Stimulated activated CD4-positive, alpha-beta T cell treated with anti-CD3 and anti-CD28 coated beads, Interleukin-1b, Interleukin-23, amount 100 ng/mL, for 4 hours (primary cell): ENCODE results near the gene RASA3.
"Not testable (repeated sequence)": the region's sequence is repeated elsewhere in the genome, so short reads cannot be mapped to it uniquely, and the experiment has no call there.

Experiments
- DNase-seq, 2 donors: peaks; one replicate each; pipeline ENCODE4 v3.0.0-alpha.2; 2020; ENCODE audit warnings: low read depth in 2 of 2

Gene RASA3

DNA sequence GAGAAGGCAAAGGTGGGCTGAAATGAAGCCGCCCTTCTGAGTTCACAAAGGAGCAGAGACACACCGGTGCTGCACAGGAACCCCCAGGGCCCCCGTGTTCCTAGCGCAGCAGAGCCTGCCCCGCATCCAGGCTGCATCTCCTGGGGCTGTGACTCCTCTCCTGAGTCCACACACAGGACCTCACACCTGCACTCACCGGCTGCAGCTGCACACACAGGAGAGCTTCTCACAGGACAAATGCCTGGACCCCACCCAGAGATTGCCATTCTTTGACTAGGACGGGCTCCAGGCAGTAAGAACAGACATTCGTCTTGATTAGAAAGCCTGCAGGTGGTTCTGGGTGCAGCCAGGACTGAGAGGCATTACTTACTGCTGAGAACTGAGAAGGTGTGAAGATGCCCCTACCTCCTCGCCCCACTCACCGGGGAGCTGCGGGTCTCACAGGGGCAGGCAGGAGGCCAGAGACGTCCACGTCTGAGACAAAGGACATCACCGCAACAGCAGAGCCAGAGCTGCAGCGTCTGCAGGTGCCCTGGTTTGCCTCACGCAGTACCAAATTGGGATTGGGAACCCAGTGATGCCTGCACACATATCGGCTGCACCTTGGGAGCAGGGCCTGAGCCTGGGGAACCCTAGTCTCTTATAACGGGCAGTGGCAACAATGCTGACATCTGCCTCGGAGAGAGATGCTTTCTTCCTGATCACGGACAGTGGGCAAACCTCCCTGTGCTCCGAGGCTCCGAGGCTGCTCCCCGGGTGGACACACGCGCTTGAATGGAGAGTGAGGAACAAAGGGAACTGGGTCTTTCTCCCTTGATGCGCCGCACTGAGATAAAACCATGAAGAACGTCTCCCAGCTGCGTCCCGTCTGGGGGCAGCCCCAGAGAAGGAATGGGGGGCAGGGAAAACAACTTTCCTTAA is 50.4 kb downstream of the RASA3 start:
- no peak for DNase-seq

DNA sequence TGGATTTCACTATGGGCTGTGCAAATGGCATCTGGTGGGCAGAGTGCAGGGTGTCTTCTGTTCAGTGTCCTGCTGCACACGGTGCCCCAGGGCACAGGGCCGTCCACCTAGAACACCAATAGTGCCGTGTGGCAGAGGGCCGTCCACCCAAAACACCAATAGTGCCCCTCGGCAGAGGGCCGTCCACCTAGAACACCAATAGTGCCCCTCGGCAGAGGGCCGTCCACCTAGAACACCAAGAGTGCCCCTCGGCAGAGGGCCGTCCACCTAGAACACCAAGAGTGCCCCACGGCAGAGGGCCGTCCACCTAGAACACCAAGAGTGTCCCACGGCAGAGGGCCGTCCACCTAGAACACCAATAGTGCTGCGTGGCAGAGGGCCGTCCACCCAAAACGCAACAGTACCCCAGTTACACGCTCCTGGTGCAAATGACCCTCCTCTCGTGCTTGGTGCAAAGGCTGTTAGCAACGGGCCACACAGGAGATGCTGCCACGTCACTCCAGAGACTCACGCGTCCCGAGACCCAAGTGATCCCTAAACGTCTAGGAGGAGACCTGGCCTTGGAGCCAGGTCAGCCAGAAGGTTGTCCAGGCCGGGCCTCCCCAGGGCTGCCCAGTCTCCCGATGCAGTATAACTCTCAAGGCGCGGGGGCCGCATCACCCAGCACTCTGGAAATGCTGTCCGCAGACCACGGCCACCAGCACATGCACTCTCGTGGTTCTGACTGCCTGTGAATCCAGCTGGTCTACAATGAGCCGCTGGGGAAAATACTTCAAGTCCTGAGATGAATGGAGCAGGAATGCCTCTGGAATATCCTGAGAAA is 51.5 kb downstream of the RASA3 start:
- no peak for DNase-seq

DNA sequence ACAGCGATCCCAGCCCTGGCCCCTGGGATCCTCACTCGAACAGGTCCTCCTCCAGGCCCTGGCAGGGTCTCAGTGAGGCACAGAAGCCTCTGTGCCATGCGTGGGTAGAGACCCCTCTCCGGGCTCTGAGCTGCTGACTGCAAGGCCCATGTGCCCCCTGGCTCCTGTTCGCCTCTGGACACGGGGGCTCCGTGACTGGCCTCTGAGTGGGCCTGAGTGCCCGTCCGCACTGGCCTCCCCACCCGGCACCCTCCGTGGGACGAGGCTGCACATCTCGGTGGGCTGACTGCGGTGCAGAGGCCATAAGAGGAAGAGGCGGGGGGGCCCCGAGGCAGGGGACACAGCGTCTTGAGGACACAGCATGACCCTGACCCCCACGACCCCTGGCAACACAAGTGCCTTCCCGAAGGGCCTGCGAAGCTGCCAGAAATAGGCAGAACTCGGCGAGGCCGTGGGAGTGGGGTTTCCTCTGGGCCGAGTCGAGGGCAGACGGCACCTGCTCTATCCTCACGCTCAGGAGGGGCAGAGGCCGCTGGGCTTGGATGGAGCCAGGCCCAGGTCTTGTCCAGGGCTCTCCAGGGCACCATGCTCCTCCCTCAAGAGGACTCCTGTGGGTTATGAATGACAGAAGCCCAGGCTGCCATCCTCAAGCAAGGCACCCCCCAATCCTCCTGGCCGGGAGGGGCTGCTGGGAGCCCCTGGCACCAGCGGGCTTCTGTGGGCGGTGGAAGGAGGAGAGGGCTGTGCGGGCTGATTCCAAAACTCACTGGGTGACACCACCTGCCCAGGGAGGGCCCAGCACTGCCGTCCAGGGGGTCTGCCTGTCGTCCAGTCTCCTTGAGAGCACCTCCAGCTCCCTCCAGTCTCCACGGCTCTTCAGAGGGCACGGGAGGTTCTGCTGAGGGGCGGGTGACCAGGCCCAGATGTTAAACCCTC is 52.6 kb downstream of the RASA3 start:
- no peak for DNase-seq

DNA sequence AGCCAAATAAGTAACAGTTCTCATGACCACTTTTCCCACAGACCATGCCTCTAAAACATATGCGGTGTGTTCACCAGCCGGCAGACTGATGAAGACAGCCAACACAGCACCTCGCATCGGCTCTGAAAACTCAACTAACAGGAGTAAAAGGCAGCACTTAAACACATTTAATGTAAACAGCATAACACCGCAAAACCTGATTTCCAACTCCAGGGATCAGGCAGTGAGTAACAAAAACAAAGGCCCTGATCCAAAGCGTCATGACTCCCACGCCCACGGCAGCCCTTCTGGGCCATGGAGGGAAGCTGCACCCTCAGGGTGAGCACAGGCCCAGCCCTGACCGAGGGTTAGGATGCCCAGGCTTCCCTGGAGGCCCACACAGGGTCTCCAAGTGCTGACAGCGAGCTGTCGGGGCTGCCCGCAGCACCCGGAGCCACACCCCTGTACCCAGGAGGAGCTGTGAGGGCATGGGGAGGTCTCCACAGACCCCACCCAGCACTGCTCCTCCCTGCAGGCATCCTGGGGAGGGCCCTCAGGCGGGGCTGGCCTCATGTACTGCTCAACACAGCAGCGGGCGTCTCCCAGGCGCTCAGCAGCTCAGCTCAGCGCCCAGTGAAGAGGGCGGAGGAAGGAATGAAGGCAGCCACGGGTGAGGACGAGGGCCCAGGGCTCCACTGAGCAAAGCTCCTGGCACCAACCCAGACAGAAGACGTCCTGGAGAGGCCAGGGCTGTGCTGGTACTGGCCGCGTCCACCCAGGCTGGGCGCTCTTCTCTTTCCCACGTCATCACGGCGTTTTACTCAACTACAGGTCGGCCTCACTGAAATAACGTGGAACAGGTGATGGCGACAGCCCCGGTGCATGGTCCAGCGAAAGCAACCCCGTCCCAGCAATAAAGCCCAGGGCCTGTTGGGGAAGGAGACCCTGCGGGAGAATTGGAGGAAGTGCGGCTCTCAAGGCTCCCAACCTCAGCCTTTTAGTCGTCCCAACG is 53.7 kb downstream of the RASA3 start:
- DNase-seq, result no peak

DNA sequence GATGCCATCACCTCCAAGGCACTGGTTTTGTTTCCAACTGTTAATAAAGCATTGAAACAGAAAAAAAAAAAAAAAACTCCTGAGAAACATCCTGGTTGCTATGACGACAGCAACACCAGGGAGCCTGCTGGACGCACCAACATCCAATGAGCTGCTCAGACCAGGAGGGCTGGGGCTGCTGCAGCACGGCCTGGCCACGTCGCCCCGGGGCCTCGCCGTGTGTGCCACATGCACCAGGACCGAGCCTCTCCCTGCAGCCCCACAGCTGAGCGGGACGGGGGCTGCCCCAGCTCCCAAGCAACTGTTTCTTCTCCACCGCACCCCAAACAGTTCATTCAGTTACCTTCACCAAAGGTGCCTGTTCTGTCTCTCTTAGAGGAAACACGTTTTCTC is 54.5 kb downstream of the RASA3 start:
- no peak for DNase-seq

DNA sequence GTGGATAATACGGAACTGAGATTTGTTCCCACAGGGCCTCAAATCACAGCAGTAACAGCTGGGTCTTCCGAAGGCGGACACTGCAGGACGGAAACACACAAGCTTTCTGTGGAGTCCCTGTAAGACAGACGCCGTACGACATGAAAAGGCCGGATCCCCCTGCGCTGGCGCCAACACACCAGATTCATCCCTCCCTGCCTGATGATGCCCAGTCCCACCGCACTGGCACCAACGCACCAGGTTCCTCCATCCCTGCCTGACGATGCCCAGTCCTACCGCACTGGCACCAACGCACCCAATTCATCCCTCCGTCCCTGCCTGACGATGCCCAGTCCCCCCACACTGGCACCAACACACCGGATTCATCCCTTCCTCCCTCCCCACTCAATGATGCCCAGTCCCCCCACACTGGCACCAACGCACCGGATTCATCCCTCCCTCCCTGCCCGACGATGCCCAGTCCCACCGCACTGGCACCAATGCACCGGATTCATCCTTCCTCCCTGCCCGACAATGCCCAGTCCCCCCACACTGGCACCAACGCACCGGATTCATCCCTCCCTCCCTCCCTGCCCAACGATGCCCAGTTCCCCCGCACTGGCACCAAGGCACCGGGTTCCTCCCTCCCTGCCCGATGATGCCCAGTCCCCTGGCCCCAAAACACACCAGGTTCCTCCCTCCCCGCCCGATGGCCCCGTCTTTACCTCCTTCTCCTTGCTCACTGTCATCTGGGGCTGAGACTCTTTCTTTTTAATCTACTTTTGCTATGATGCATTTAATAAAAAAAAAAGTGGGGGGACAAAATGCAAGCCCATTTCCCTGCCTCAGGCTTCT is 55.1 kb downstream of the RASA3 start:
- no peak for DNase-seq

DNA sequence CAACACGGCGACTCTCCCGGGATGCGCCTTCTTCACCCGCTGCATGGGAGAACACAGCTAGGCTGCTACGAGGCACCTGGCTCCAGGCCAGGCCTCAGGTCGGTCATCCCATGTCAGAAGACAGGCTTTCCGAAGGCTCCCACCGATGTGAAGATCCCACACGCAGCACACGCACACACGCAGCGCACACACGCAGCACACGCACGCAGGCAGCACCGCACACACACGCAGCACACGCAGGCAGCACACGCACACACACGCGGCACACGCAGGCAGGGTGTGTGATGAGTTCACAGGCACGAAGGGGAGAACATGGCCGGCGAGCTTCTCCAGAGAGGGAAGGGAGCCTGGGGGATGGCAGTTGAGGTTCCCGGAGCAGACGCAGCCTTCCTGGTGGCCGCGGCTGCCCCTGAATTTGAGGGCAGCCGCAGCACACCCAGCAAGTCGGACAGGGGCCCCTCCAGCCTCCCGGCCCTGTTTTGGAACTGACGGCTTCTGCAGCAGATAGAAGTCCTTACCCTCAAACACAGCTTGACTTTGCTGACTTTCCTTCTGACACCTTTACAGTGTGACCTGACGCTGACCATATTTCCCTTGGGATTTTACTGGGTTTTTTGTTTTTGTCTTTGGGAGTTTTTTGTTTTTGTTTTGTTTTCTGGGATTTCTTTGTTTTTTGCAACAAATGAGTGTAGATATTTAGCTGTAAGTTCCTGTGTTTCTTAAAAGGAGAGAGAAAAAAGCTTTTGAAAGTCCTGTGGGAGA is 55.9 kb downstream of the RASA3 start:
- no peak for DNase-seq

DNA sequence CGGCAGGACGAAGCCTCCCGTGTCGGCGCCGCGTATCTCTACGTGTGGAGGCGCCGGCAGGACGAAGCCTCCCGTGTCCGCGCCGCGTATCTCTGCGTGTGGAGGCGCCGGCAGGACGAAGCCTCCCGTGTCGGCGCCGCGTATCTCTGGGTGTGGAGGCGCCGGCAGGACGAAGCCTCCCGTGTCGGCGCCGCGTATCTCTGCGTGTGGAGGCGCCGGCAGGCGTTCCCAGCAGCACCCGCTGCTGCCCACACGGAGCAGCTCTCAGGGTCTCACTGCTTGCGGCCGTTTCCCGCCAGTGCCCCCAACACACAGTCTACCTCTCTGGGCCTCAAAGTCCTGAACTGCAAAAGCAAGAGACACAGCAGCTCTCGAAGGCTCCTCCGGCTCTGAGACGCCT is 56.6 kb downstream of the RASA3 start:
- DNase-seq, result not testable (repeated sequence)

DNA sequence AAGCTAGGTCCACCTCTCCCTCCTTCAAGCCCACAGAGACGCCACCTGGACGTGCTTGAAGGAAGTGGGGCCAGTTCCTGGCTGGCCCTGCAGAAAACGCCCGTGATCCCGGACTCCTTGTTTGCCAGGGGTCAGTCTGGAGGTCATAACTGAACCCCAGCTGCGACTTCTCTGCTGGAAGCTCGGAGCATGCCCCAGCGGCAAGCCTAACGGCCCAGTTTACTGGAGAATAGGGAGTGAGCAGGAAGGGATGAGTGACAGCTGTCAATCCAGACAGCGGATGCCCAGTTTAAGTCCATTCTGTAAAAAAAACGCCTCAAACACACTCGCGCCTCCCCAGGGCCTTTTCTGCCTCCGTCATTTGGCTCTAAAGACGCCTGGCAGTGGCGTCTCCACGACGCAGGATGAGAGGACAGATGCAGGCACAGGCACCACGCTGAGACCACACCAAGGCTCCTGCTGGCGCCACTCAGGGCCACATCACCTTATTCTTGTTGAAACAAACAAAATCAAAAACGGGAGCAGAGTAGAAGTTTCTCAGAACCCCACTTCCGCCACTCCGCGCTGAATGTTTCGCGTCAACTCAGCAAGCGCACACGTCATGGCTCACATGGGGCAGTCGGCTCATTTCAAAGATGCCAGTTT is 57.6 kb downstream of the RASA3 start:
- DNase-seq, result no peak

DNA sequence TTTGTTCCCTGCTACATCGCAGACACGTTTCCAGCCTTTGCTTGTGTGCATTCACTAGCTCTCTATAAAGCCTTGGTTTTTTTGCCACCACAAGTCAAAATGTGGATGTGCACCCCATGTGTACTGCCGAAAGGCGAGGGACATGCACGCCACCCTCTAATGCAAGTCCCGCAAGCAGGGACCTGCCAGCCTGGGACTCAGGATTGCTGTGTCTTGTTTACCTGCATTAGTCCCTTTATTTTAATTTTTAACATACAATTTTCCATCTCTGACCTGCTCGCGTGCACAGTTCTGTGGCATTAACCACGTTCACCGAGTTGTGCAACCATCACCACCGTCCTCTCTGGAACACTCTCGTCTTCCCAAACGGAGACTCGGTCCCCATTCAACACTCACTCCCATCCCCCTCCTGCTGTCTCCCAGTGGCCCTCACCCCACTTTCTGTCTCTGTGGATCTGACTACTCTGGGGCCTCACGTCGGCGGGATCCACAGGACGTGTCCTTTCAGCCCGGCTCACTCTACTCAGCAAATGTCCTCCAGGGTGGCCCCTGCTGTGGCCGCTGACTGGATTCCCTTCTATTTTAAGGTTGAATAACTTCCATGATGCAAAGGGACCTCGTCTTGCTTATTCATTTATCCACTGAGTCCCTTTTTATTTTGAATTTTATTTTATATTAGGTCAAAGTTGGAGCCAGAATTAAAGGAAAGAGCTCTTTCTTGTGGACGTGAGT is 58.4 kb downstream of the RASA3 start:
- DNase-seq, result no peak

DNA sequence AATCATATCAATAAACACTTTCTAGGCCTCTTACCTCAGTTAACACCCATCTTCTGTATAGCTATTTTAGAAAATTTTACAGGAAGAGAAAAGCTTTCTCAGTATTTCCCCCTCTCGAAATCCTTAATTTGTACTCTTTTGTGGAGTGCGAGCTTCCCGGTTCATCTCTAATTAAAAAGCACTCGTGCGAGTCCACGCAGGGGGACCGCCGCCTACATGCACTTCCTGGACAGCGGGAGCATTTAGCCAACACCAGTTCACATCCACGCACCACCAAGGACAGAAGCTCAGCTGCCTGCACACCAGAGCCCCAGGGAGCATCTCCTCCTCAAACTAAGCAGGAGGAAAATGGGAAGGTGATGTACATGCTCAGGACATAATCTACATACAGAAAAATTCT is 60.0 kb downstream of the RASA3 start:
- no peak for DNase-seq

DNA sequence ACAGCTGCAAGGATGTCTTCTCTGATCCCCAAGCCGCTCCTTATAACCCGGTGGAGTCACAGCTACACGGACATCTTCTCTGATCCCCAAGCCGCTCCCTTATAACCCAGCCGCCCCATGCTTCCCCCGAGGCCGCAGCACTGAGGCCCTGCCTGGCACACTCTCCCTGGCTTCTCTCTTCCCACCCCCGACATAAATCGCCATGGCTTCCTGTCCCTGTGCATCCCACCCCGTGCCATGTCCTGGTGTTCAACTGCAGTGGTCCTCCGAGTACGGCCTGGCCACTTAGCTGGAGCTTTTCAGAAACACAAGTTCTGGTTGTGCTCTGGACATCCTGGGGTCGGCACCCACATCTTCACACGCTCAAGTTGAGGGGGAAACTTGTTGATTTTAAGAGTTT is 60.4 kb downstream of the RASA3 start:
- no peak for DNase-seq

DNA sequence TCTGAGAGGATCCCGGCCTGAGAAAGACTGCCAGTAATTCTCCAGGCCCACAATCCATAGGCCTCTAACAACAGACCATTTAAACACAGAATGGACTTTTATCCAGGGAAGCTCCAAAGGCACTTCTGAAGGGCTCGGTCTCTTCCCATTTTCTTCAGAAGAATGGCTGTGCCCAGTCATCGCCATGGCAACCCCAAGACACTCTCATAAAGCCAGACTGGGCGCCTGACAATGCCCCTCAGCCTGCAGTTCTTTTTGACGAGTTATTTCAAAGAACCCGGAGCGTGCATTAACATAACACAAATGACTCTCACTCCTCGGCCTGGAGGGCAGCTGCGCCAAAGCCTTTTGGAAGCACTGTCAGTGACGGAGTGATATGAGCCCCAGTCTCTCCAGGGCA is 61.0 kb downstream of the RASA3 start:
- DNase-seq, result no peak

DNA sequence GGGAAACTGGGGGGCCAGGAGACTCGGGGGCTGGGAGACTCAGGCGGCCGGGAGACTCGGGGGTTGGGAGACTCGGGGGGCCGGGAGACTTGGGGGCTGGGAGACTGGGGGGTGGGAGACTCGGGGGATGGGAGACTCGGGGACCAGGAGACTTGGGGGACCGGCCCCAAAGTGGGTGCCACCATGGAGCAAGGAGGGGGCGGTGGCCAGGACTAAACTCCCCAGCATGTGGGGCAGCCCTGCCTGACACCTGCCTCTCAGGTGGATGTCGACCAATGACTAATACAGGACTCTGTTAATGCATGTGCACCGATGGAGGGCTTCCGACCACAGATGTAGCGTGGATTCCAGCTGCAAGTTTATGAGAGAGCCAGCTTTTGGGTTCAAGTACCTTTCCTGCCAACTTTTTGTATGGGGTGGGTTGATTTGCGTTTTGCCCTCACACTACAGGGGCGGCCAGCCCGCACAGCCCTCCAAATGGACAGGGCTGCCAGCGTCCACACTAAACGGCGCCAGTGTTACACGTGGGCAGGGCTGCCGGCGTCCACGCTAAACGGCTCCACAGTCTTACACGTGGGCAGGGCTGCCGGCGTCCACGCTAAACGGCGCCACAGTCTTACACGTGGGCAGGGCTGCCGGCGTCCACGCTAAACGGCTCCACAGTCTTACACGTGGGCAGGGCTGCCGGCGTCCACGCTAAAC is 62.2 kb downstream of the RASA3 start:
- DNase-seq, result no peak

DNA sequence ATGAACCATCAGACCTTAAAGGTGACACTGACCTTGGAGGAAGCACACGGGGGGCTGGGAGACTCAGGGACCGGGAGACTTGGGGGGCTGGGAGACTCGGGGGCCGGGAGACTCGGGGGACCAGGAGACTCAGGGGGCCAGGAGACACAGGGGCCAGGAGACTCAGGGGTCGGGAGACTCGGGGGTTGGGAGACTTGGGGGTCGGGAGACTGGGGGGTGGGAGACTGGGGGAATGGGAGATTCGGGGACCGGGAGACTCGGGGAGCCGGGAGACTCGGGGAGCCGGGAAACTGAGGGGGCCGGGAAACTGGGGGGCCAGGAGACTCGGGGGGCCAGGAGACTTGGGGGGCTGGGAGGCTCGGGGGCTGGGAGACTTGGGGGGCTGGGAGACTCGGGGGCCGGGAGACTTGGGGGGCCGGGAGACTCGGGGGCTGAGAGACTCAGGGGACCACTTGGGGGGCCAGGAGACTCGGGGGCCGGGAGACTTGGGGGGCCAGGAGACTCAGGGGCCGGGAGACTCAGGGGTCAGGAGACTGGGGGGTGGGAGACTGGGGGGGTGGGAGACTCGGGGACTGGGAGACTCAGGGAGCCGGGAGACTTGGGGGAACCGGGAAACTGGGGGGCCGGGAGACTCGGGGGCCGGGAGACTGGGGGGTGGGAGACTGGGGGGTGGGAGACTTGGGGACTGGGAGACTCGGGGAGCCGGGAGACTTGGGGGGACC is 62.9 kb downstream of the RASA3 start:
- DNase-seq, result no peak

DNA sequence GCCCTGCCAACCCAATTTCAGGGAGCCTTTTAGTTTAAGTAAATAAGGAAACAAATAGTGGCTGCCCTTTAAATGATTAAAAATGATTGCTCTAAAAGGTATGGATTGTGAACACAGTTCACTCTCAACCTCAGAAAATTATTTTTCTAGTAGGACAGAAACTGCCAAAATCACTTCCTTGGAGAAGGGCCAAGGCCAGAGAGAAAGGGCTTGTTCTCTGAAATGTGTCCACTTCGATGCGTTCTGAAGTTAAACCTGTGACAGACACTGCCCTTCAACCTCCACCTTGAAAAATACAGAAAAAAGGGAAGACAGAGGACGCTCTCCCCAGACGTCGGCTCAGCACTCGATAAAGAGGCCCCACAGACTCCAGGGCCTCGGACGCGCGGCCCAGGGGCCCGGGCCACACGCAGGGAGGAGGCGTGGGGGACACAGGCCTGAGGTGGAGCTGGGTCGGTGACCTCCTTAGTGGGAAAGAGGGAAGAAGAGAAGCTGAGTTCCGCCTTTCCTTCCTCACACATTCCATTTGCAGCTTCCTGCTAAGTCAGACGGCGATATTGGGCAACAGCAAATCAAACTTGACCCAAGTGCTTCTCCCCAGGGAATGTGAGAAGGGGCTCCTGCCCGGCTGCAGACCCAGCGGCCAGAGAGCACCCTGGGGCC is 63.6 kb downstream of the RASA3 start:
- no peak for DNase-seq
